ENCODE results near the gene DNAI2.
"Not testable (repeated sequence)": the region's sequence is repeated elsewhere in the genome, so short reads cannot be mapped to it uniquely, and the experiment has no call there.

DNAI2 gene

DNA sequence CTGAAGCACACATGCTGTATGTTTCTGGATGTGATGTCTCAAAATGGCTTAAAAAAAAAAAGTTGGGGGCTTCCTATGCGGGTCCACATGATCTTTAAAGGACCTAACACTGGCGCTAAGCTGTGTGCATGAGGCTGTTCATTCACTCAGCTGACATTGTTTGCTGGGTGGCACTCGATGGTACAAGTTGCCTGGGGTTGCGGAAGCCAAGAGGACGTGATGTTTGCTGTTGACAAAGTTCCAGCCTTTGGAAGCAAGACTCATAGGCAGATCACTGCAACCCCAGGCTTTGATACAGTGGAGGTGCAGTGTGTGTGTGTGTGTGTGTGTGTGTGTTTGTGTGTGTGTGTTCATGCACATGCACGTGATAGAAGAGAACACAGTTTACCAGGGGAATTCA, 29.5 kb upstream of the DNAI2 start:
- DNase-seq (ENCODE audit: low spot score) = no peak

- DNase-seq (ENCODE audit: low spot score) = no peak
Observed at GRCh38 chr17:74245145-74245831, 28.7 kb upstream of the DNAI2 start.

DNA sequence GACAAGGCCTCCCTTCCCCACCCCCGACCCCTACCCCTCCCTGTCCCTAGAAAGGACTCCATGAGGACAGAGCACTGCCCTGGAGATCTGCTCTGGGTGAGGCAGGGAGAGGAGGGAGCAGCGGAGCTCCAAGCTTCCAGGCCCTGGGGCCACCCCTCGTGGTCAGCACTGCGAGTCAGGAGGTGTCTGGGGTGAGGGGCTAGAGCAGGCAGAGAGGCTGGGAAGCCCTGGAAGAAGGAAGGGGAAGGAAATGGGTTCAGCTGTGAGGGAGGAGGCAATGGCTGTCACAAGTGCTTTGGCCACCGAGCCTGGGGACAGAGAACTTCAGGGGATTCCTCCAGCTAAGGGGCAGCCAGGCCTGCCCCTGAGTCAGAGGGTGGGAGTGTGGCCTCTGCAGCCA, 28.2 kb upstream of the DNAI2 start:
- no peak for DNase-seq (ENCODE audit: low spot score)

DNA sequence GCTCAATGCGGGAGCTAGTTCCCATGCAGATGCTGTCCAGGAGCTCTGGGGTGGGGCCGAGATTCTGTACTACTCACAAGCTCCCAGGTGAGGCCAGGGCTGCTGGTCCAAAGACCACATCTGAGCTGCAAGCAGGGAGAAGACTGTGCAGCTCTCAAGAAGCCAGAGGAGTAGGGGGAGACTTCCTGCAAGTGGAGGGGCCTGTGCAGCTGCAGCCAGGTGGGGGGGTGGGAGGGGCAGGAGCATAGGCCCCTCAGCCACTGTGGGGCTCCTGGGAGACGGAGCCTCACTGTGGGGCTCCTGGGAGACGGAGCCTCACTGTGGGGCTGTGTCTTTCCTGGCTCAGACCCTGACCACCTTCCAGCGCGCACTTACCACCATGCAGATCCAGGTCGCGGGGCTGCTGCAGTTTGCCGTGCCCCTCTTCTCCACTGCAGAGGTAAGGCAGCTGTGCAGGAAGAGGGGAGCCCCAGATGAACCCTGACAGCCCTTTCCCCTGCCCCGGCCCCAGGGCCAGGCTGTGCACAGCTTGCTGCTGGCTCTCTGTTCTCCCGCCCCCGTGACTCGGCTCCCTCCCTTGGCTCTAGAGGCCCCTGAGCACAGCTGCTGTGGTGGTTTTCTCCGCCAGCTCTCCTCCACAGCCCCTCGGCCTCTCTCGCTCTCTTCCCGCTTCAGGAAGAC, 24.3 kb upstream of the DNAI2 start:
- DNase-seq (ENCODE audit: low spot score) = no peak

DNA sequence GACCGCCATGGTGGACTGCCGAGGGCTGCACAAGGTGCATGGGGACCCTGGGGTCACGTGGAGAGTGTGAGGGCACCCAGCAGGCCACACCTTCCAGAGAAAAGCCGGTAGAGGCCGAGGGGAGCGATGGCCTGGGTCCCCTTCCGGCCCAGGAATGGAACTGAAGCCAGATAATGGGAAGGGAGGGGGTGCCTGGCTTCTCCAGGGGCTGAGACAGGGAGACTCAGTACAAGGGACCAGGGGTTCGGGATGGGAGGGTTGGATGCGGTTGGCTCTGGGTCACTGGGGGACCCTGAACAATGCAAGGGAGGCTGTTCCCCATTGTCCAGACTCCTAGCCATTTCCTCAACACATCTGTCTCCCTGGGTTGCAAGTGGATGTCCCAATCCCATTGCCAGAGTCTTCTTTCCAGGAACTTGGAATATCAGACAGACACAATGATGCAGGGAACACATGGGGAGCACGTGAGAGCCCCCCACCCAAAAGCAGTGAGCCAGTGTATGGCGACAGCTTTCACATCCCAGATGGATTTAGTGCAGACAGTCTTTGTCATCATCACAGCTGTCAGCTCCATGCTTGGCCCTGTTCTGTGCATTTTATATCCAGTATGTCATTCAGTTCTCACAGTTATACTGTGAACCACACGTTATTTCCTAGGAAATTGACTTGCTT, 23.6 kb upstream of the DNAI2 start:
- DNase-seq (ENCODE audit: low spot score) = no peak

- no peak for DNase-seq (ENCODE audit: low spot score)
Observed at GRCh38 chr17:74251051-74251450, 23.0 kb upstream of the DNAI2 start.

DNA sequence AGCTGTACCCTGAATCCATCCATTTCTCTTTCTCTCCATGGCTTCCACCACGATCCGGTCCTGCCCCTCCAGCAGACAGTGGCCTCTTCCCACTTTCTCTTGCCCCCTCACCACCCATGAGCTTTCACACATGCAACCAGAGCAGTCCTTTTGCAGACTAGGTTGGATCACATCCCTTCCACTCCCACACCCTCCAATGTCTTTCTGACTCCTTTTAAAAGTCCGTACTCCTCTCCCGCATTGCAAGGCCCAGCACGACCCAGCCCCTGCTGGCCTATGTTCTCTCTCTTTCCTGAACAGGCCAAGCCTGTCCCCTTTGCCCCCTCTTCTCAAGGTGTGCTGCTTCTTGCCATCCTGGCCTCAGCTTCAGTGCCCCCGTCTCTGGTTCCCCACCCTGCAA, 22.5 kb upstream of the DNAI2 start:
- DNase-seq (ENCODE audit: low spot score) = no peak

DNA sequence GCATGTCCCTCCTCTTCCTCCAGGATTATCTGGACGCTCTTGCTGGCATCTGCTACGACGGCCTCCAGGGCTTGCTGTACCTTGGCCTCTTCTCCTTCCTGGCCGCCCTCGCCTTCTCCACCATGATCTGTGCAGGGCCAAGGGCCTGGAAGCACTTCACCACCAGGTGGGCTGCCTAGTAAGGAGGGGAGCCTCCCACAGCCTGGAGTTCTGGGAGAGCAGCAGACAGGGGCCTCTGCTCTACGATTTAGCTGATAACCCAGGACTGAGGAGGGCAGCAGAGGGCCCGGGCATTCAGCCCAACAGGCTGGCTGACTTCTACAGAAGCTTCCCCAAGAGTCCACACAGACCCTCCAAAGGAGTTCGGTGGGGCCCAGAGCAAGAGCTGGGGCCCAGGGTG, 21.8 kb upstream of the DNAI2 start:
- DNase-seq (ENCODE audit: low spot score) = no peak

DNA sequence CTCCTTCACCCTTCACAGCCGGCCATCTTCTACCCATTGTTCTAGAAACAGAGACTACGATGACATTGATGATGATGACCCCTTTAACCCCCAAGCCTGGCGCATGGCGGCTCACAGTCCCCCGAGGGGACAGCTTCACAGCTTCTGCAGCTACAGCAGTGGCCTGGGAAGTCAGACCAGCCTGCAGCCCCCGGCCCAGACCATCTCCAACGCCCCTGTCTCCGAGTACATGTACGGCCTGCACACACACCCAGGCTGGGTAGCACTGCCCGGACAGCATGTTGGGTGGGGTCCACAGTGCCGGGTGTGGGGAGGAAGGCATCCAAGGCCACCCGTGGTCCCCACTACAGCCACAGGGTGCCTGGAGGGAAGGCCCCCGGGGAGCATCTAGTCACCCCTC, 21.0 kb upstream of the DNAI2 start:
- DNase-seq (ENCODE audit: low spot score) = no peak

DNA sequence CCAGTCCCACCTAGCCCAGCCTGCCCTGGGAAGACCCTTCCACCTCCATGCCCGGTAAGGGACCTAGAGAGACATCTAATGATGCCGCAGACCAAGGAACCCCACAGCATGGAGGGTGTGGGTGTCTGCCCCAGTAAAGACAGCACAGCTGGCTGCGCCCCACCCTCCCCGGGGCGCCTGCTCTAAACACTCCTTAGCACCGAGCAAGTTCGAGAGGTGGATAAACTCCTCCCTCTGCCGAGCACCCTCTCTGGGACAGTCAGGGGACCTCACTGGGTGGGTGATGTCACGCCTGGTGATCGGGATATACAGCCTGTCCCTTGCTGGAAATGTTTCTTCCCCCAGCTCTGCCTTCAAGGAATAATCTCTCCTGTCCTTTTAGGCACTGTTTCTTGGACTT, 16.7 kb upstream of the DNAI2 start:
- DNase-seq (ENCODE audit: low spot score) = no peak

GRCh38 chr17:74259667-74260524, 14.1 kb upstream of the DNAI2 start:
- no peak for DNase-seq (ENCODE audit: low spot score)

GRCh38 chr17:74260525-74260850, 13.5 kb upstream of the DNAI2 start:
- no peak for DNase-seq (ENCODE audit: low spot score)

GRCh38 chr17:74262601-74263000, 11.4 kb upstream of the DNAI2 start:
- no peak for DNase-seq (ENCODE audit: low spot score)

- not testable (repeated sequence) for DNase-seq (ENCODE audit: low spot score)
Observed at GRCh38 chr17:74267054-74267453, 7.0 kb upstream of the DNAI2 start.

DNA sequence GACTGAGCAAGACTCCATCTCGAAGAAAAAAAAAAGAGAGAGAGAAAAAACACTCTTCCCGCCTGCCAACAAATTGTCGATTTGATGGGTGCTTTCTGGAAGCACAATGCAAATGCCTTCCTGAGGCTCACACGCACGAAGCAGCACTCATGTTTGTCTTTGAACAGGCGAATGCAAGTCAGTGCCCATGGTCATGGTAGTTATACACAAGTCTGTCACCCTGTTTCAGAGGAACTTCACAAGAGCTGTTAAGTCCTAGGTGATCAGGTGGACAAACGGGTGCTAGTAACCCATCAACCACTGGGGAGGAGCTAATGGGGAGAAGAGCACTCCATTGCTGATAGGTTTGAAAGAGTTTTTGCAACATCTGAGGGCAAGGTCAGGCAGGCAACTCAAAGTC, 6.5 kb upstream of the DNAI2 start:
- DNase-seq (ENCODE audit: low spot score) = no peak

- DNase-seq (ENCODE audit: low spot score) = no peak
Observed at GRCh38 chr17:74267987-74268499, 6.0 kb upstream of the DNAI2 start.

- no peak for DNase-seq (ENCODE audit: low spot score)
Observed at GRCh38 chr17:74268558-74268957, 5.5 kb upstream of the DNAI2 start.

GRCh38 chr17:74270333-74270732, 3.7 kb upstream of the DNAI2 start:
- DNase-seq (ENCODE audit: low spot score) = no peak

GRCh38 chr17:74271281-74271680, 2.8 kb upstream of the DNAI2 start:
- DNase-seq (ENCODE audit: low spot score) = no peak

GRCh38 chr17:74271901-74272561, 2.0 kb upstream of the DNAI2 start:
- no peak for DNase-seq (ENCODE audit: low spot score)

GRCh38 chr17:74272731-74273201, 1.3 kb upstream of the DNAI2 start:
- DNase-seq (ENCODE audit: low spot score) = no peak
